Midbrain (tissue), 1 donor: ENCODE results near the gene PCDH1.
"Not testable (repeated sequence)": the region's sequence is repeated elsewhere in the genome, so short reads cannot be mapped to it uniquely, and the experiment has no call there.

Experiments
- DNase-seq: peaks from one replicate; lab custom pipeline; 2025; lab: John Stamatoyannopoulos, UW

Gene PCDH1

GRCh38 chr5:141898448-141899049, 20.3 kb upstream of the PCDH1 start:
- no peak for DNase-seq

- DNase-seq: no peak
Observed at GRCh38 chr5:141897425-141897824, 19.2 kb upstream of the PCDH1 start.

- DNase-seq: not testable (repeated sequence)
Observed at GRCh38 chr5:141890429-141890828, 12.2 kb upstream of the PCDH1 start.

GRCh38 chr5:141889282-141889871, 11.2 kb upstream of the PCDH1 start:
- no peak for DNase-seq

- DNase-seq: no peak
Observed at GRCh38 chr5:141883892-141884318, 5.7 kb upstream of the PCDH1 start.

GRCh38 chr5:141883184-141883891, 5.1 kb upstream of the PCDH1 start:
- DNase-seq: peak; percentile 66

- peak; percentile 42 for DNase-seq
Observed at GRCh38 chr5:141882594-141883183, 4.5 kb upstream of the PCDH1 start.

- no peak for DNase-seq
Observed at GRCh38 chr5:141881886-141882285, 3.7 kb upstream of the PCDH1 start.

GRCh38 chr5:141880961-141881801, 3.0 kb upstream of the PCDH1 start:
- DNase-seq: no peak

GRCh38 chr5:141879941-141880738, 1.9 kb upstream of the PCDH1 start:
- peak; percentile 82 for DNase-seq

GRCh38 chr5:141879426-141879759, 1.2 kb upstream of the PCDH1 start:
- DNase-seq: no peak

- DNase-seq: peak; percentile 97
Observed at GRCh38 chr5:141878711-141879425, 658 bp upstream of the PCDH1 start.

- no peak for DNase-seq
Observed at GRCh38 chr5:141877356-141878185, 639 bp downstream of the PCDH1 start.

- no peak for DNase-seq
Observed at GRCh38 chr5:141876628-141877355, 1.4 kb downstream of the PCDH1 start.

GRCh38 chr5:141875795-141876627, 2.2 kb downstream of the PCDH1 start:
- DNase-seq: no peak

- DNase-seq: no peak
Observed at GRCh38 chr5:141875022-141875740, 3.0 kb downstream of the PCDH1 start.

- DNase-seq: no peak
Observed at GRCh38 chr5:141874262-141874964, 3.8 kb downstream of the PCDH1 start.
